ENCODE measurements around the gene SMOC1.

DNA sequence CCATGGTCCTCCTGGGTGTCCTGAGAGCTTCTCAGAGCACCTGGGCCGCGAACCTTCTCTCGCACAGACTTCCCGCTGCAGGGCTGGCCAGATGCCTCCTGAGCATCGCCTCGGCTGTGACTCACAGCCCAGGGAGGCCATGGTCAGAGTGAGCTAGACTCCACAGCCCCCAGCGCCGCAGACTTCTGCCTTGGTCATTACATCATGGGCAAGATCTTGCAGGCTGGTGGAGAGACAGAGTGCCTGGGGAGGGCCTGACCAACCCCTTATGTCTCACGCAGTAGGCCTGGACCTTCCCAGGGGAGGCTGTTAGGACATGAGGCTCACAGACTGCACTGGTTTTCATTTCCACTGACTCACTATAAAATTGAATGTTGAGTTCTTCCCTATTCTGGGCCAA is 41.8 kb downstream of the SMOC1 start:
- TF ChIP-seq TAF1 (IDR thresholded peaks at IDR 0.05; ENCODE audit: low read depth, low read length) (no peak), PAX5 (IDR thresholded peaks at IDR 0.05; ENCODE audit: insufficient read depth, low read length, severe bottlenecking) (no peak), POLR2A (IDR thresholded peaks at IDR 0.05; ENCODE audit: low read depth, low read length) (no peak)
